GM18502 (cell line): Measurements from ENCODE around the gene AUTS2.

Experiments
- ATAC-seq: cut with Tn5 transposase; IDR thresholded peaks from one replicate; pipeline ENCODE4 v1.9.1; 2021; ENCODE audit warnings: mild to moderate bottlenecking; ENCODE audit not compliant: unreplicated experiment, poor library complexity

AUTS2 gene

DNA sequence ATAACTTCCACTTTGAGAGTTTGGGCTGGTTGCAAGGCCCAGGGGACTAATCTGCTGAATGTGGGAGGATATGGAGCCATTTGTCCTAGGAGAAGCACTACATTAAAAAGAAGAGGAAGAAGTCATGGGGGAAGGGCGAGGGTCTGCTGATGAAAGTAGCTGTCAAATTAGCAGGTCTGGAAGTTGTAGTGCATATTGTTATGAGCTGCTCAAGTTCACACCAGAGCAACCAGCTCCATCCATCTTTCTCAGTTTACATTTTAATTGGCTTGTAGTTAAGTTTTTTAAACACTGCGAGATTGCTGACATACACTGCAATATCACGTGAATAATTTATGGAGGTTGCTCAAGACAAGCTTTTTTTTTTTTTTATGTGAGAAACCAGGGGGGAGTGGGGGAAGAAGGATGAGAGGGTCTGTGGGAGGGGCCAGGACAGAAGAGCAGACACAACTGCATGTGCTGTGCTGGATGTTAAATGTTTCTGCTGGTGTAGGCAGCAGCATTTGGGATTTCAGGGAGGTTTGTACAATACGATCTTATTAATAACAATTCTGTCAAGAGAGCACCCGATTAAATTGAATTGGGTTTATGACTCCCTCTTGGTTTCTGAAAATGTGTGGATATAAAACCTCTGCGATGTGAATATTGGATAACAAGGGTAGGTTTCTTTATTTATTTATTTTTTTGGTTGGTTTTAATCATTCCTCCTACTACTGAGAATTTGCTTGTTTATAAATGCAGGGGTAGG is 774.7 kb downstream of the AUTS2 start:
- no peak for ATAC-seq

DNA sequence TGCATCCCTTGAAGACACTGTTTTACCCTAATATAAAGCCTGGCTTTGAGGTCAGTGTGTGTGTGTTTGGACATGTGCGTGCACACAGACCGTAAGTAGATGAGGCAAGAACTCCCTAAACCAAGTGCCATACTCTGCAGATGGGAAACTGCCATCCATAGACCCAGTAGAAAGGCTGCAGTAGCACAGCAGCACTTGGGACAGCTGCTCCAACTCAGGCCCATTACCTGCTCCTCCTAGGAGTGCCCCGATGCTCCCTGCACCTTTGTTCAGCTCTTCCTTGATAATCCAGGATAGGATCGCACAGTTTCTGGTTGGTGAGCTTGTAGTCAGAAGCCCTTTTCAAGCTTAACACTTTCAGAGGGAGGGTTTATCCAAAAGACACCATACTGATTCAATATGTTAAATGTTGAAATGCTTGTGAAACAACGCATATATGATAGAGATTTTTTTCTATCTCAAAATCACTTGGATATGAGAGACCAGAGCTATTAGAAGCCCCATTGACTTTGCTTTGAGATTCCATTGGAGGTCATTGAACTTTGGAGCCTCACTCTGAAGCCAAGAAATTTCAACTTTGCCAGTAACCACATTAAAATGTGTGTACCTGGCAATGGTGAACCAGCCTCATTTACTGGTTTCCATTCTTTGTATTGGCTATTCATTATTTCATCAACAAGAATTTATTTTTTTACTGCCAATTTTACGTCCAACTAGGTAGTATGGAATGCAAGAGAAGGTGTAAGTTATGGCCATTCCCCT is 776.7 kb downstream of the AUTS2 start:
- ATAC-seq: no peak

DNA sequence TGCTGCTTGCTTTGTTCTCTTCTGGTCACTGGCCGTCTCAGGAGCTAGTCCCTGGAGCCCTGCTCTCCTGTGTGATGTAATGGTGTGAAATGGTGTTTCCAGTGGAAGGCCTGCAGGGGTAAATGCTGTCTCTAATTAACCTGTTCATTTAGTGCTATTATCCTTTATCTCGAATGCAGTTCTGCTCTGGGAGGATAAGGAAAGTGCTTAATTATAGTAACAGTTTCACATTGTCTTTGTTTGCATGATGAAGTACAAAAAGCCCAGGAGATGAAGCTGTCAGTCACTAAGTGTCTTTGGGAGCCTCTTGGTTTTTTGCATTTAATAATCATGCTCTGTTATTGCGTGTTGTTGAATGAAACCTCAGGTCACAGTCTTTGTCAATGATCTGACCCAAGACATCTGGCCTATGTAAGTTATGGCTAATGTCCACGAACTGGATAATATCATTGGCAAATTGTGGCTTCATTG is 778.3 kb downstream of the AUTS2 start:
- no peak for ATAC-seq

DNA sequence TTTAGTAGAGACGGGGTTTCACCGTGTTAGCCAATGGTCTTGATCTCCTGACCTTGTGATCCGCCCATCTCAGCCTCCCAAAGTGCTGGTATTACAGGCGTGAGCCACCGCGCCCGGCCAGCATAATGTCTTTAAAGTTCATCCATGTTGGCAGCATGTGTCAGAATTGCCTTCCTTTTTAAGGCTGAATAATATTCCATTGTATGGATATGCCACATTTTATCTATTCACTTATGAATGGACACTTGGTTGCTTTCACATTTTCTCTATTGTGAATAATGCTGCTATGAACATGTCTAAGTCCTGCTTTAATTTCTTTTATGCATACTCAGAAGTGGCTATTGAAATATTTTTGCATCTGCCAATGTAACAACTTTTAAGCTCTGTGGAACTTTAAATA is 779.7 kb downstream of the AUTS2 start:
- ATAC-seq: no peak

DNA sequence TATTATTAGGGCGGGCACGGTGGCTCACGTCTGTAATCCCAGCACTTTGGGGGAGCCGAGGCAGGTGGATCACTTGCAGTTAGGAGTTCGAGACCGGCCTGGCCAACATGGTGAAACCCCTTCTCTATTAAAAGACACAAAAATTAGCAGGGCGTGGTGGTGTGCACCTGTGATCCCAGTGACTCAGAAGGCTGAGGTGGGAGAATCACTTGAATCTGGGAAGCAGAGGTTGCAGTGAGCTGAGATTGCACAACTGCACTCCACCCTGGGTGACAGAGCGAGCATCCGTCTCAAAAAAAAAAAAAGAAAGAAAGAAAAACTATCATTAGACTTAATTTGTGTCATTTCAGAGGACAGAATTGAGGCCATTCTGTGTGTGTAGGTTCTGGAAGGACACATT is 780.9 kb downstream of the AUTS2 start:
- no peak for ATAC-seq

DNA sequence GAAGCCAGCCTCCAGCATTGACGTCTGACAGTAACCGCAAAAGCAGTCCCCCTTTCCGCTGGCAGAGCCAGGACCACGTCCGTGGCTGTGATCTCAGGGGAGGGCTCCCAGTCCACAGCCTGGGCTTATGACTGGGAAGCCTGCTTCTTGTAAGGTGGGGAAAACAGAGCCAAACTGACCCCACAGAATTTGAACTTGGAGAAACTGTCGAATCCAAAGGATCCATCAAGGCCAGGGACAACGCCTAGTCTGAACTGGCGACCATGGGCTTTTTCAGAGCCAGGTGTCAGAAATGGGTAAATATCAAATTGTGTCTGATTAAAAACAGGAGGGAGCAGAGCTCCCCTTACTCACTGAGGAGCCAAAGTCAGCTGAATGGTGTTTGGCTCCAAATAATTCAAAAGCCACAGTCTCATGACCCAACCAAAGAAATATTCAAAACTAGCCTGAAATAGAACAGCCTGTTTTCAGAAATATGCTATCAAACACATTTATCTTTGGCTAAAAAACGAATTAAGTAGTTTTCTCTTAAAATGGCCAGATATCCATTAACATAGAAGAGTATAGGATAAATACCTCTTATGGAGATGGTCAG is 782.2 kb downstream of the AUTS2 start:
- ATAC-seq: no peak

DNA sequence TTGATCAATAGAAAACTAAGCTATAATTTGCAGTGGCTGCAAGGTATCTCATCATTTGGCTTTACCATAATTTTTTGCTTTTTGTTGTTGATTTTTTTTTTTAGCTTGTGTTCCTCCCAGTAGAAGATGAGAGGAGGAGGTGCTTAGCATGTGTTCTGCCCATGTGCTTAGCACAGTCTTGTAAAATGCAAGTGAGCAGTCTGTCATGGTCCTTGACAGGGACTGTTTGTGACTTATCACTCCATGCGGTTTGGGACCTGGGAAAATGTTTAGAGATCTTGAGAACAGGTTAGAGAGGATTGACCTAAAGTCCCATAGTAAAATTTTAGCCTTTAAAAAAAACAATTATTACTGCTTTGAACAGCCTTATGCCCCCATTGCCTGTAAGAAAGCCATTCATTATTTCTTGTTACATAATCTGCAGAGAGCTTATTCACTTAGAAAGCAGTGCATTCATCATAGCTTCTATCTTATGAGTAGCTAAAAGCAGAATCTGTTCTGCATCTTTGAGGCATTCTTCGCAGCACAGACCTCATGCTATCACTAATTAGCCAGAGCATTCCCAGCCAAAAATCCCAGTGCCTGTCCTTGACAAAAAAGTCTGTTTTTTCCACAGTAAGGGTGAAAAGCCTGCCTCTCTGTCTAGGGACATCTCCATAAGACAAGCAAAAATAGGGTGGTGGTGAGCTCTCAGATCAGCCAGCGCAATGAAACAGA is 784.9 kb downstream of the AUTS2 start:
- no peak for ATAC-seq

DNA sequence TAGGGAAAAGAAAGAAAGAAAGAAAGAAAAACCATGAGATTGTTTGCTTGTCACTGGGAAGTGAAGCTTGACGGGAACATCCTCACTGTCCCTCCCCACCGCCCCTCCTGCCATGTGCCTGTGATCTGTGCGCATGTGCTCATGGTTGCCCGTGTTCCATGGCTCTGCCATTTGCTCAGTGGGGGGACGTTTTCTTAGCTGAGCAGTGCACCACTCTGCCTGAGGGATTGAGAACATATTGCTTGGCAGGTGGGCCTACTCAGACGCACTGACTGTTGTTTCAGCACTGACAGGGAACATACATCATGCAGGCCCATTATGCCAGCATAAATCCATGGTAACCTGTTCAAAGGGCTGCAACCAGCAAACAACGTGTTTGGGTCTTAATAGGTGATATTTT is 785.7 kb downstream of the AUTS2 start:
- no peak for ATAC-seq

DNA sequence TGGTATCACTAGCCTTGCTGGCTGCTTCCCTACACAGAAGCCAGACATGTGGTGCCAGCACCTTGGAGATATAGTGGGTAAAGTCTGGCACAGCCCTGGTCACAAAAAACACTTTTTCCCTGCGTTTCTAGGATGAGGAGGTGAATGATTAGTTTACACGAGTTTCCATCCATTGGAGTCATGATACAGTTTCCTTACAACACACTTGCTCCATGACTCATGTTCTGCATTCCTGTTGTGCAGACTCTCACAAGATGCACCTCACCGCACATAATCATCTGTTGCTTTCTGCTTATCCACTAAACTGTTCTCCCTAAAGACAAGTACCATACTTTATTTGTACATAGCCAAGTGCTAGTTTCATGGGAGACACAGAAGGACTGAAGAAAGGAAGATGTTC is 786.6 kb downstream of the AUTS2 start:
- no peak for ATAC-seq

DNA sequence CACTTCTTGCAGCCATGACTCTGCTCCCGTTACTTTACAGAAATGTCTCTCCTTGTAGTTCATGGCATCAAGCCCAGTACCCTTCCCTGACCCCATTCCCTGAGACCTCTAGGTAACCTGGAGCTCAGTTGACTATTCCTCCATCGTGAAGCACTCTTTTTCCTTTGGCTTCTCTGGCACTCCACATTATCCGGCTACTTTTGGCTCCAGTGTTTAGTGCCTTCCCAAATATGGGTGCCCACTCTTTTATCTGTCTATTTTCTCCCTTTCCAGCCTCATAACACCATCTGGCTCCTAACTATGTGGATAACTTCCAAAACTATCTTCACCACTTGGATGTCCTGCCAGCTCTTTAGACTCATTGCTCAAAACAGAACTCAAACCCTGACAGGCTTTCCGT is 788.9 kb downstream of the AUTS2 start:
- ATAC-seq: no peak

DNA sequence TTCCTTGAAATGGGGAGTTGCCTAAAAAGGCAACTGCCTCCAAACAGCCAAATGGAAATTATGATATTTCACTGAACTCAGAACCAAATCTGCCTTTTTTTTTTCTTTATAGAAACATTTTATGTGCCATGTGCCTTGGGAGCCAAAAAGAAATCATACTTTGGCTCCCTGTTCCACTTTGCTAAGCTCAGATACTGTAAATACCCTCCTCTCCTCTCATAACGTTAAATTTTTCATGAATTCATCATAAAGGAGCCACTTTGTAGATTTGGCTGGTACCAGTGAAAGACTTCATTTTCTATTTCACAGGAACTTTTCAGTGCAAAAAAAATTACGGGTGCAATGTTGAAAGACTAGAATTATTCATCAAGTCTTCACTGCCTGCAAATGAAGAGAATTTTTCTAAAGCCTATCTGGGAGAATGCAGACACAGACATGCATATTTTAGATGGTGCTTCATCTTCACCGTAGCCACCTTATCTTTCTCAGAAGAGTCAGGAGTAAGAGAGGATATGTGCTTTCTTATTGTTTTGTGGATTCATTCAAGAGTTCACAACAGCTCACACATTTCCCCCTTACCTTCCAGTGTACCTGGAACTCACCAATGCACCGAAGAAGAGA is 791.4 kb downstream of the AUTS2 start:
- no peak for ATAC-seq

DNA sequence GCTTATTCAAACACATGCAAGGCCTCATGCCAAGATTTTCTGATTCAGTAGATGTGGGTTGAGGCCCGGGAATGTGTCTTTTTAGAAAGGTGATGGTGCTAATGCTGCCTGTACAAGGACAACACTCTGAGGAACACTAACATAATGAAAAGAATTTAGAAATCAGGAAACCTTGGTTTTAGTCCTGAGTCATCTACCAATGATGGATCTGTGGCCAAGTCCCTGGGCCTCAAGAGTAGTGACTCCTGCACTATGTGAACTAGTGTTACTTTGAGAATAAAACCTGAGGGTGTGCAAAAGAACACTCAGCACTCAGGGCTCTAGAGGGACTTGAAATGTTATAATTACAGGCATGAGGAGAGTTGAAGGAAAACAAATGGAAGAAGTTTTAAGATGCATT is 792.0 kb downstream of the AUTS2 start:
- no peak for ATAC-seq

DNA sequence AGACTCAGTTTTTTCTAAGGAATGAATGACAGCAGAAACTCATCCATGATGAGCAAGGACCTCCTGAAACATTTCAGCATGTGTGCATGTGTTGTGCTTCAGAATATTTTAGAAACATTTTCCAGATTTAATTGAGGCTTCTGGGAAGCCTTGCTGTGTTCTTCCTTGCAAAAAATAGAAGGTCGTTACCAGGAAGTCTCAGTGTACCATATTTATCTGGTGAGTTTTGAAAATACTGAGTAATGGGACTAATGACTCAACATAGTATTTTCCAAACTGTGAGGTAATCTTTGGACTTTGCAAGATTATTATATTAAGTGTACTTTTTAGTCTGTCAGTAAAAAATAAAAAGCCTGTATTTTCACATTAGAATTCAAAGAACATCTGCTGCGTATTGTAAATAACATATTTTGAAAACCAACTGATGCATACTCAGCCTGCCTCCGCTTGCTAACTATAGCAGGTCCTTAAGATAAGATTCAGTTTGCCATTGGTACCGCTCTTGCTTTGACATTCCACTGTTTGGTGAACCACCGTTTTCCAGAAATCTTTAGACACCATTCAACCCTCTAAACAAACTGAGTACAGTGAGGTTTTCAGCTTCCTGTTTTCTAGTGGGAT is 794.1 kb downstream of the AUTS2 start:
- ATAC-seq: no peak

DNA sequence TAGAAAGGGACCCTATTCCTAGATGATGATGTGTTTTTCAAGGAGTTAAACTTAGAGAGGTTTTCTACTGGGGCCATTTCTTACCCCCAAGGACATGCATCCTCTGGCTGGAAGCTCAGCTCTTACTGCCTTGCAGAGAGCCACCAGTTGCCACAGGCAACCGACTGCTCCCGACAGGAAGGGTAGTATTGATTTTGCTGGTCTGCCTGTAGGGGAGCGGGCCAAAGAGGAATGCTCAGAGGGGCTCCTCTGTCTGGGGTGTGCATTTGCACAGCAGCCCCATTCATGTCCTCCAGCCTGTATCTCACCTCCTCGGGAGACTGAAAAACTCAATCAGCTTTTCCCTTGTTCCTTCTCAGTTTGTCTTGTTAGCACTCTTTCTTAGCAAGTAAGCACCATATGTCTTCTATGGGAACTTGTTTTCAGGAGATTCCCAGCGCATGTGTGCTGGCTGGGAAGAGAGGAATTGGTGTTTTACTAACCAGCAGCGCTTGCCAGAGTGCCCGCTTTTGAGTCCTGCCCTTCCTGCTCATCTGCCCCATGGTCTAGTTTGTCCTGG is 794.7 kb downstream of the AUTS2 start:
- ATAC-seq: no peak

DNA sequence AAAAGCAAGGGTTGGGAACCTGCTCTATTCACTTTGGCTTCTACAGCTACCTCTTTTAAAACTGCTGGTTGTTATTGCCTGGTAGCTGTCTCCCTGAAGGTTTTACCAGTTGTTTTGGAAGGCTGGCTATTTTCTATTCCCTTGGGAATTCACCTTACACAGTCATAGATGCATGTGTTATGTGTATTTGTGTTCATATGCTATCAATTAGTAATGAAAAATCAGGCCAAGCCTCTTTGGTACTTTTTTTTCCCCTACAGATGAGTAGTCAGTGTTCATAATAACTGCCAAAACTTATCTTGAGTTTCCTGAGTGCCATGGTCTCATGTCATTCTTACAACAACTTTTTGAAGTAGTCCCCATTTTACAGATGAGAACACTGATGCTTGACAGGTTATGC is 795.7 kb downstream of the AUTS2 start:
- no peak for ATAC-seq

DNA sequence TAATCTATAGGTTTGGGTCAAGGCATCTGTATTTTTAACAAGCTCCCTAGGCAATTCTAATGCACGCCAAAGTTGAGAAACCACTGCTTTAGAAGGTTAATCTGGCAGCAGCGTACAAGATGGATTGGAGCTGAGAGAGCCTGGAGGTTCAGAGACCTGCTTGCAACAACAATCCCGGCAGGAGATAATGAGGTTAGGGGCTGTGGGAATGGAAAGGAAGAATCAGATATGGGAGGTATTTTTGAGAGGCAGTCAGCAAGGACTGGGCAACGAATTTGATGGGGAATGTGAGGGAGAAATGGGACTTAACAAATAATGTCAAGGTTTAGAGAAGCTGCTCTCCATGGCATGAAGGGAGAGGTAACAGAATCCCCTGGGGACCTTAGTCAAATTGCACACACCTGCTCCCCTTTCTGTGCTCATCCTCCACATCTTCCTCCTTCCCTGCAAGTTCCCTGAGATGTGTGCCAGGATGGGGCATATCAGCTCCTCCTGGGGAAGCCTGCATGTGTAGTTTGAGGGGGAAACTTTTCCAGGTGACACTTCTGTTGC is 802.6 kb downstream of the AUTS2 start:
- ATAC-seq: no peak

DNA sequence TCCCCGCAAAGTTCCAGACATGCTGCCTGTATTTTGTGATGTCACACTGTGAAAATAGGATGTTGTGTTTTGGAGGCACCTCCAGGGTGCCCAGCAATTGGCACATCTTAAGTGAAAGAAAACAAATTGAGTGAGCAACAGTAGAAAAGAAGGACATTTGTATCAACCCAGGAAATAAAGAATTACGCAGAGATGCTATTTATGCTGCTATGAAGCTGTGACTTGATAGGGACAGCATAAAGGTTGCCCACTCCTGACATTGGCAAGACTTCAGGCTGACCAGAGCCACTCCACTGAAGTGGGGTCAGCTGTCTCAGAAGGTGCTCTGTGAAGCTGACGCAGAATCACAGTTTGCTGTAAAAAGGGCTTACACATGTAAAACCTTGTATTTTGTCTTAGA is 803.8 kb downstream of the AUTS2 start:
- ATAC-seq: no peak

DNA sequence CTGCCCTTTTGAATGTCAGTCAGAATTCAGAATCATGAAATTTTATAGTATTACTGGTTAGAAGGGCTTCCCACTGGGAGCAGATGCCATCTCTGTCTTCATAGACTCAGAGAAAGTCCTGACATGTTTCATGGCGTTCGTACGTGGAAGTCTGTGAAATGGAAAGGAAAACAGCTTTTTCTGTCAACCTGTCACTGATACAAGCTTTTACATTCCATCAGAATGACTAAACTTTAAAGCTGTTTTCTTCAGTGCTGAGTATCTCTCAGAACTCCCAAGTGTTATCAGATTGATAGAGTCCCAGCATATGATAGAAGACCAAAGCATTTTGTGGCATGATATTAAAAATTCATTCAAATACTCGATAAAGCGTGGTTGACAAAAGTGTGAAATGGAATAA is 807.0 kb downstream of the AUTS2 start:
- no peak for ATAC-seq

DNA sequence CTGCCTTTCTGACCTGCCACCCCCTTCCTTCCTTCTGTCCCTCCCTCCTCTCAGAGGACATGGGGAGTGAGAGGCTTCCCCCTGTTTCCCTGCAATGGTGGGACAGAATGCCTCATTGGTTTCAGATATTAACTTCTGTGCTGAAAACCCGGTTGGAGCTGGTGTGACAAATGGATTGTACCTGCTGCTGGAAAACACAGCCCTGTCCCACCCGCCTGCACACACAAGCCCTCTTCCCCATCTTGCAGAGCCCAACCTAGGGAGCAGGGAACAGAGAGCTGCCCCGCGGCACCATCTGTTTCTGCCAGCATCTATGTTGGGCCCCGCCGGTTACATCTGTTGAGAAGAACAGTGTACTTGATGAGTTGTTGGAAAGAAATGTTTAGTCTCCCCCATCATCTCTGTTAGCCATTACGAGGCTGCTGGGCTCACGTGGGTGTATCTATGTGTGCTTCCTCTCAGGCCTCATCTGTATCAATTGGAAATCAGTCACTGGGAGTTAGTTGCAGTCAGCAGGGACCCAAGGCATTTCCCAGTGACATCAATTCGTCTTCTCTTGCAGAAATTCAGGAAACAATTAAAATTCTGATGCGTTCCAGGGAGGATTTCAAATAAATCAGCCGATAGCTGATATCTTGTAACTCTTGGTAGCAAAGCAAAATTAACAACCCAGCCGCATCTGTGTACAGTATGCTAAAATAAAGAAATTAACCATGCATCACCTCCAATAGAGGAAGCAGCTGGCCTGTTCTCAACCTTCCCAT is 808.1 kb downstream of the AUTS2 start:
- no peak for ATAC-seq
